HCEC 1CT (cell line): ENCODE measurements around the gene SEPTIN1.

ENCODE experiments used
- DNase-seq: peaks from one replicate; pipeline ENCODE4 v3.0.0-alpha.2; 2017

The SEPTIN1 gene

GRCh38 chr16:30382111-30382881 is at the start of gene SEPTIN1:
Gene SEPTIN1, minus strand, starts transcription at chr16:30382561. Its CDS starts 19 bp downstream, at chr16:30382542.
- DNase-seq, result no peak

- no peak for DNase-seq
These were observed 48.1 kb upstream of the SEPTIN1 start for GRCh38 chr16:30430428-30430970.

GRCh38 chr16:30429678-30430427 is 47.5 kb upstream of the SEPTIN1 start, which contains the start of gene DCTPP1:
Gene DCTPP1, minus strand, starts transcription at chr16:30430030. Its CDS starts 50 bp downstream, at chr16:30429980.
- DNase-seq, result peak; percentile 95

GRCh38 chr16:30429418-30429677 is 47.0 kb upstream of the SEPTIN1 start:
- no peak for DNase-seq

GRCh38 chr16:30428055-30428454 is 45.7 kb upstream of the SEPTIN1 start:
- DNase-seq, result no peak

- no peak for DNase-seq
These were observed 38.6 kb upstream of the SEPTIN1 start for GRCh38 chr16:30421010-30421409.

- DNase-seq, result no peak
These were observed 36.2 kb upstream of the SEPTIN1 start for GRCh38 chr16:30418350-30419181.

- peak; percentile 51 for DNase-seq
These were observed 35.4 kb upstream of the SEPTIN1 start for GRCh38 chr16:30417529-30418349.

- no peak for DNase-seq
These were observed 34.5 kb upstream of the SEPTIN1 start for GRCh38 chr16:30416624-30417528.

- DNase-seq, result no peak
These were observed 33.8 kb upstream of the SEPTIN1 start for GRCh38 chr16:30416047-30416603.

- no peak for DNase-seq
These were observed 31.8 kb upstream of the SEPTIN1 start for GRCh38 chr16:30414159-30414558.

- no peak for DNase-seq
These were observed 30.9 kb upstream of the SEPTIN1 start for GRCh38 chr16:30413112-30413806.

- peak; percentile 77 for DNase-seq
These were observed 27.0 kb upstream of the SEPTIN1 start for GRCh38 chr16:30409125-30410060.

GRCh38 chr16:30407804-30408534 is 25.6 kb upstream of the SEPTIN1 start:
- DNase-seq, result no peak

- peak; percentile 81 for DNase-seq
These were observed 24.9 kb upstream of the SEPTIN1 start, which contains the start of gene ZNF771 for GRCh38 chr16:30407102-30407803. Gene ZNF771, plus strand, starts transcription at chr16:30407606. Its CDS starts 448 bp downstream, at chr16:30408054.

GRCh38 chr16:30406795-30407101 is 24.4 kb upstream of the SEPTIN1 start:
- DNase-seq, result no peak

- DNase-seq, result no peak
These were observed 19.5 kb upstream of the SEPTIN1 start for GRCh38 chr16:30401768-30402425.
